HEK293 (cell line): Measurements from ENCODE around the gene FOXC2.

Experiments used
- CTCF ChIA-PET: fragments of 350-600 bp; formaldehyde crosslinking; extraction: SDS; loops from one replicate; lab custom pipeline; 2021; ENCODE audit warnings: antibody characterized with exemption; lab: Yijun Ruan, JAX
- POLR2A ChIA-PET: fragments of 300-600 bp; formaldehyde crosslinking; extraction: SDS; loops from one replicate; lab custom pipeline; 2020; ENCODE audit warnings: antibody characterized with exemption, inconsistent platforms; lab: Yijun Ruan, JAX
- H3K27ac ChIP-seq: fragments of 200-500 bp; sonication (Bioruptor generic); 2 replicates; pipeline ENCODE4 v1.5.1; 2014; ENCODE audit warnings: low read depth, low read length, control low read depth, inconsistent platforms; ENCODE audit errors: extremely low read depth
- H3K36me3 ChIP-seq, 2 experiments: fragments of 200-500 bp in 1 of 2; sonication (Bioruptor generic) in 1 of 2; 1 replicate in 1 of 2; 2 replicates in 1 of 2; pipeline ENCODE4 v1.5.1; 2014 to 2017; ENCODE audit warnings: inconsistent platforms in 2 of 2, low read length in 2 of 2; ENCODE audit not compliant: control insufficient read depth in 2 of 2, insufficient read depth in 1 of 2
- H3K4me1 ChIP-seq: fragments of 200-500 bp; sonication (Bioruptor generic); 2 replicates; pipeline ENCODE4 v1.5.1; 2014; ENCODE audit warnings: mild to moderate bottlenecking, low read length, inconsistent platforms; ENCODE audit not compliant: control insufficient read depth, insufficient read depth
- H3K4me3 ChIP-seq: 2 replicates; pipeline ENCODE4 v1.5.1; 2011; ENCODE audit warnings: low read depth, mild to moderate bottlenecking, control low read depth, low read length, moderate library complexity
- H3K9me3 ChIP-seq: fragments of 200-500 bp; sonication (Bioruptor generic); 2 replicates; pipeline ENCODE4 v1.5.1; 2014; ENCODE audit warnings: low read depth, low read length, inconsistent platforms; ENCODE audit not compliant: control insufficient read depth, insufficient read depth
- KLF1 ChIP-seq: fragments of 450-650 bp; formaldehyde crosslinking; IDR thresholded peaks from 2 replicates; pipeline ENCODE4 v1.5.1; 2016; ENCODE audit warnings: missing biosample characterization, missing genetic modification characterization
- OSR2 ChIP-seq: fragments of 450-650 bp; formaldehyde crosslinking; IDR thresholded peaks from 2 replicates; pipeline ENCODE4 v1.5.1; 2016; ENCODE audit warnings: missing biosample characterization, missing genetic modification characterization
- PRDM10 ChIP-seq: fragments of 450-650 bp; formaldehyde crosslinking; IDR thresholded peaks from 2 replicates; pipeline ENCODE4 v1.5.1; 2016; ENCODE audit warnings: missing biosample characterization, missing genetic modification characterization
- PRDM4 ChIP-seq: fragments of 450-650 bp; formaldehyde crosslinking; IDR thresholded peaks from 2 replicates; pipeline ENCODE4 v1.5.1; 2017; ENCODE audit warnings: missing biosample characterization, missing genetic modification characterization
- SCRT1 ChIP-seq: fragments of 450-650 bp; formaldehyde crosslinking; IDR thresholded peaks from 2 replicates; pipeline ENCODE4 v1.5.1; 2016; ENCODE audit warnings: missing biosample characterization, missing genetic modification characterization, borderline replicate concordance
- SCRT2 ChIP-seq: fragments of 450-650 bp; formaldehyde crosslinking; IDR thresholded peaks from 2 replicates; pipeline ENCODE4 v1.5.1; 2016; ENCODE audit warnings: missing biosample characterization, missing genetic modification characterization
- SETDB1 ChIP-seq: IDR thresholded peaks from one replicate; pipeline ENCODE4 v1.6.1; 2017; ENCODE audit warnings: mild to moderate bottlenecking, low read length, moderate library complexity, mixed read lengths; ENCODE audit not compliant: insufficient read length
- TCF7L2 ChIP-seq: IDR thresholded peaks from 2 replicates; pipeline ENCODE4 v1.6.1; 2011; ENCODE audit warnings: low read depth, mild to moderate bottlenecking, inconsistent platforms, low read length, moderate library complexity, borderline replicate concordance
- TSHZ1 ChIP-seq: fragments of 450-650 bp; formaldehyde crosslinking; IDR thresholded peaks from 2 replicates; pipeline ENCODE4 v1.5.1; 2016; ENCODE audit warnings: missing biosample characterization, missing genetic modification characterization, borderline replicate concordance
- YY2 ChIP-seq: fragments of 450-650 bp; formaldehyde crosslinking; IDR thresholded peaks from 2 replicates; pipeline ENCODE4 v1.5.1; 2016; ENCODE audit warnings: missing biosample characterization, missing genetic modification characterization
- ZNF169 ChIP-seq: fragments of 450-650 bp; formaldehyde crosslinking; IDR thresholded peaks from 2 replicates; pipeline ENCODE4 v1.5.1; 2016; ENCODE audit warnings: missing biosample characterization, missing genetic modification characterization
- ZNF175 ChIP-seq: fragments of 450-650 bp; formaldehyde crosslinking; IDR thresholded peaks from 2 replicates; pipeline ENCODE4 v1.5.1; 2016; ENCODE audit warnings: missing biosample characterization, missing genetic modification characterization
- ZNF184 ChIP-seq: fragments of 450-650 bp; IDR thresholded peaks from 2 replicates; pipeline ENCODE4 v1.5.1; 2018; ENCODE audit warnings: missing biosample characterization, mild to moderate bottlenecking, missing genetic modification characterization
- ZNF335 ChIP-seq: fragments of 450-650 bp; formaldehyde crosslinking; conservative IDR thresholded peaks from 2 replicates; pipeline ENCODE4 v1.5.1; 2016; ENCODE audit warnings: missing biosample characterization, missing genetic modification characterization
- ZNF362 ChIP-seq: fragments of 450-650 bp; formaldehyde crosslinking; IDR thresholded peaks from 2 replicates; pipeline ENCODE4 v1.5.1; 2016; ENCODE audit warnings: missing biosample characterization, missing genetic modification characterization
- ZNF629 ChIP-seq: fragments of 450-650 bp; formaldehyde crosslinking; IDR thresholded peaks from 2 replicates; pipeline ENCODE4 v1.5.1; 2017; ENCODE audit warnings: missing biosample characterization, missing genetic modification characterization
- ZNF692 ChIP-seq: fragments of 450-650 bp; formaldehyde crosslinking; IDR thresholded peaks from 2 replicates; pipeline ENCODE4 v1.5.1; 2016; ENCODE audit warnings: missing biosample characterization, missing genetic modification characterization
- ZNF701 ChIP-seq: fragments of 450-650 bp; formaldehyde crosslinking; IDR thresholded peaks from 2 replicates; pipeline ENCODE4 v1.5.1; 2016; ENCODE audit warnings: missing biosample characterization, missing genetic modification characterization

The FOXC2 gene

GRCh38 chr16:86528061-86528929 is 38.3 kb upstream of the FOXC2 start (continued):
- TF ChIP-seq OSR2 (tag by site-specific recombination) (no peak), SCRT1 (no peak), ZNF362 (tag by site-specific recombination) (no peak), YY2 (no peak), ZNF629 (tag by site-specific recombination) (no peak)

GRCh38 chr16:86529160-86529559 is 37.5 kb upstream of the FOXC2 start:
- no peak overlapping the region for H3K4me3 ChIP-seq
- no peaks in the 10 kb centered on the region for H3K4me1 ChIP-seq
- no peak overlapping the region for H3K27ac ChIP-seq
- CTCF ChIA-PET = interaction anchor here (0.6 to 1.1 kb wide), 2 partner anchors 709 to 1996 kb away, joined by 3 to 5 read pairs; no protein-coding TSS in a partner anchor
- H3K36me3 ChIP-seq = peaks cover 0 to 9% of the 10 kb centered on the region in 2 experiments; a peak in 1 of 3 replicates
- TF ChIP-seq ZNF184 (tag by site-specific recombination) = no peak
- no peak for TF ChIP-seq ZNF335 (tag by site-specific recombination)
- TF ChIP-seq ZNF175 = no peak
- POLR2A ChIA-PET = no interaction called here
- no peaks in the 10 kb centered on the region for H3K9me3 ChIP-seq

GRCh38 chr16:86530251-86531190 is 36.1 kb upstream of the FOXC2 start:
- Histone ChIP-seq H3K9me3 (no peaks in the 10 kb centered on the region), H3K4me3 (no peak overlapping the region), H3K36me3 (peaks cover 0 to 13% of the 10 kb centered on the region in 2 experiments; a peak in 1 of 3 replicates), H3K27ac (no peak overlapping the region), H3K4me1 (no peaks in the 10 kb centered on the region)
- ChIA-PET CTCF (interaction anchor here (0.6 to 1.3 kb wide), 3 partner anchors 10 to 710 kb away, joined by 4 to 7 read pairs (median 4); no protein-coding TSS in a partner anchor), POLR2A (no interaction called here)
- TF ChIP-seq PRDM4 (tag by site-specific recombination) = no peak
- no peak for TF ChIP-seq PRDM10 (tag by site-specific recombination)
- no peak for TF ChIP-seq TSHZ1 (tag by site-specific recombination)
- TF ChIP-seq ZNF169 (tag by site-specific recombination) = no peak
- no peak for TF ChIP-seq SETDB1
- no peak for TF ChIP-seq KLF1 (tag by site-specific recombination)
- no peak for TF ChIP-seq SCRT2 (tag by site-specific recombination)
- TF ChIP-seq ZNF692 (tag by site-specific recombination) = no peak
- no peak for TF ChIP-seq ZNF701 (tag by site-specific recombination)
- TF ChIP-seq TCF7L2 = no peak
